Measurements from ENCODE around the gene ABO.

Gene ABO

GRCh38 chr9:133309608-133310007 is 34.6 kb upstream of the ABO start (continued):
- TF ChIP-seq, protein P1, sequence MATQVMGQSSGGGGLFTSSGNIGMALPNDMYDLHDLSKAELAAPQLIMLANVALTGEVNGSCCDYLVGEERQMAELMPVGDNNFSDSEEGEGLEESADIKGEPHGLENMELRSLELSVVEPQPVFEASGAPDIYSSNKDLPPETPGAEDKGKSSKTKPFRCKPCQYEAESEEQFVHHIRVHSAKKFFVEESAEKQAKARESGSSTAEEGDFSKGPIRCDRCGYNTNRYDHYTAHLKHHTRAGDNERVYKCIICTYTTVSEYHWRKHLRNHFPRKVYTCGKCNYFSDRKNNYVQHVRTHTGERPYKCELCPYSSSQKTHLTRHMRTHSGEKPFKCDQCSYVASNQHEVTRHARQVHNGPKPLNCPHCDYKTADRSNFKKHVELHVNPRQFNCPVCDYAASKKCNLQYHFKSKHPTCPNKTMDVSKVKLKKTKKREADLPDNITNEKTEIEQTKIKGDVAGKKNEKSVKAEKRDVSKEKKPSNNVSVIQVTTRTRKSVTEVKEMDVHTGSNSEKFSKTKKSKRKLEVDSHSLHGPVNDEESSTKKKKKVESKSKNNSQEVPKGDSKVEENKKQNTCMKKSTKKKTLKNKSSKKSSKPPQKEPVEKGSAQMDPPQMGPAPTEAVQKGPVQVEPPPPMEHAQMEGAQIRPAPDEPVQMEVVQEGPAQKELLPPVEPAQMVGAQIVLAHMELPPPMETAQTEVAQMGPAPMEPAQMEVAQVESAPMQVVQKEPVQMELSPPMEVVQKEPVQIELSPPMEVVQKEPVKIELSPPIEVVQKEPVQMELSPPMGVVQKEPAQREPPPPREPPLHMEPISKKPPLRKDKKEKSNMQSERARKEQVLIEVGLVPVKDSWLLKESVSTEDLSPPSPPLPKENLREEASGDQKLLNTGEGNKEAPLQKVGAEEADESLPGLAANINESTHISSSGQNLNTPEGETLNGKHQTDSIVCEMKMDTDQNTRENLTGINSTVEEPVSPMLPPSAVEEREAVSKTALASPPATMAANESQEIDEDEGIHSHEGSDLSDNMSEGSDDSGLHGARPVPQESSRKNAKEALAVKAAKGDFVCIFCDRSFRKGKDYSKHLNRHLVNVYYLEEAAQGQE (tag by site-specific recombination; IDR thresholded peaks at IDR 0.05): no peak
- TF ChIP-seq ZNF677 (tag by site-specific recombination; IDR thresholded peaks at IDR 0.05): no peak

- Histone ChIP-seq H3K27ac (ENCODE audit: extremely low read depth, low read depth, low read length) (no peak overlapping the region), H3K4me3 (ENCODE audit: low read depth, low read length) (no peak overlapping the region), H3K4me1 (ENCODE audit: control insufficient read depth, insufficient read depth, low read length) (no peaks in the 10 kb centered on the region), H3K36me3 (ENCODE audit: control insufficient read depth in 2 of 2, insufficient read depth in 1 of 2, low read length in 2 of 2) (no peaks in the 10 kb centered on the region), H3K9me3 (ENCODE audit: control insufficient read depth, insufficient read depth, low read depth, low read length) (no peaks in the 10 kb centered on the region)
- POLR2A ChIA-PET: no interaction called here
- CTCF ChIA-PET: interaction anchor here (0.6 to 2.9 kb wide), 4 partner anchors 68 to 125 kb away, joined by 3 to 12 read pairs (median 4); no protein-coding TSS in a partner anchor
- no peak for TF ChIP-seq ZBTB1 (tag by site-specific recombination; IDR thresholded peaks at IDR 0.05)
- no peak for TF ChIP-seq ZNF426 (tag by site-specific recombination; IDR thresholded peaks at IDR 0.05)
- no peak for TF ChIP-seq ZNF600 (tag by site-specific recombination; IDR thresholded peaks at IDR 0.05)
- TF ChIP-seq PATZ1 (tag by site-specific recombination; IDR thresholded peaks at IDR 0.05): no peak
- no peak for TF ChIP-seq ZFP3 (tag by site-specific recombination; IDR thresholded peaks at IDR 0.05; ENCODE audit: low read depth)
- no peak for TF ChIP-seq ZNF112 (tag by site-specific recombination; IDR thresholded peaks at IDR 0.05)
- TF ChIP-seq SP2 (tag by site-specific recombination; IDR thresholded peaks at IDR 0.05): no peak
- no peak for TF ChIP-seq ZNF580 (tag by site-specific recombination; IDR thresholded peaks at IDR 0.05)
- no peak for TF ChIP-seq ZNF121 (tag by site-specific recombination; IDR thresholded peaks at IDR 0.05)
Measured at GRCh38 chr9:133307301-133307700, 32.3 kb upstream of the ABO start.

GRCh38 chr9:133306242-133307204 is 31.5 kb upstream of the ABO start:
- ChIA-PET CTCF (interaction anchor here (0.8 to 2.9 kb wide), 6 partner anchors 14 to 125 kb away, joined by 3 to 12 read pairs (median 4); no protein-coding TSS in a partner anchor), POLR2A (no interaction called here)
- Histone ChIP-seq H3K4me3 (ENCODE audit: low read depth, low read length) (no peak overlapping the region), H3K36me3 (ENCODE audit: control insufficient read depth in 2 of 2, insufficient read depth in 1 of 2, low read length in 2 of 2) (no peaks in the 10 kb centered on the region), H3K27ac (ENCODE audit: extremely low read depth, low read depth, low read length) (no peak overlapping the region), H3K4me1 (ENCODE audit: control insufficient read depth, insufficient read depth, low read length) (no peaks in the 10 kb centered on the region), H3K9me3 (ENCODE audit: control insufficient read depth, insufficient read depth, low read depth, low read length) (no peaks in the 10 kb centered on the region)
- TF ChIP-seq ZNF423 (tag by site-specific recombination; IDR thresholded peaks at IDR 0.05): no peak

DNA sequence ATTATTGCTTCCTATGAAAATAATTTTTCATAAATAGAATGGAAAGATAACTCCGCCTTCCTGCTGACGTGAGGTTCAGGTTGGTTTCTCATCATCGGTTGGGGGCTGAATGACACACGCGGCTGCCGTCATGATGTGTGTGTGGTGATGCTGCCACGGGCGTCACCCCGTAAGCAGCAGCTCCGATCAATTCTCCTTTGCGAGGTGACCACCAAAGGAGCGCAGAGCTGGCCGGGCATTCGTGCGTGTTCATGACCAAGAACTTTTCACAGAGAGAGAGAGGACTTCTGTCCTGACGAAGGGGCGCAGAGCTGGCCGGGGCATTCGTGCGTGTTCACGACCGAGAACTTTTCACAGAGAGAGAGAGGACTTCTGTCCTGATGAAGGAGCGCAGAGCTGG is 30.7 kb upstream of the ABO start:
- CTCF ChIA-PET: interaction anchor here (0.8 to 2.9 kb wide), 5 partner anchors 15 to 124 kb away, joined by 3 to 12 read pairs (median 5); no protein-coding TSS in a partner anchor

More for the DNA sequence above, 30.7 kb upstream of the ABO start:
- no peak for TF ChIP-seq HOXA7 (CRISPR knock-in tag; IDR thresholded peaks at IDR 0.05; ENCODE audit: borderline replicate concordance)
- TF ChIP-seq MZF1 (tag by site-specific recombination; IDR thresholded peaks at IDR 0.05; ENCODE audit: borderline replicate concordance): no peak
- TF ChIP-seq ZNF169 (tag by site-specific recombination; IDR thresholded peaks at IDR 0.05): no peak
- TF ChIP-seq SCRT2 (tag by site-specific recombination; IDR thresholded peaks at IDR 0.05): no peak
- TF ChIP-seq SP2 (tag by site-specific recombination; IDR thresholded peaks at IDR 0.05): no peak
- no peak for TF ChIP-seq ZNF776 (tag by site-specific recombination; IDR thresholded peaks at IDR 0.05; ENCODE audit: borderline replicate concordance)
- TF ChIP-seq ZNF202 (tag by site-specific recombination; IDR thresholded peaks at IDR 0.05; ENCODE audit: borderline replicate concordance): no peak
- no peak for TF ChIP-seq ZNF433 (tag by site-specific recombination; IDR thresholded peaks at IDR 0.05; ENCODE audit: low read depth)
- no peak for TF ChIP-seq KLF1 (tag by site-specific recombination; IDR thresholded peaks at IDR 0.05)
- no peaks in the 10 kb centered on the region for H3K36me3 ChIP-seq (ENCODE audit: control insufficient read depth in 2 of 2, insufficient read depth in 1 of 2, low read length in 2 of 2)
- H3K27ac ChIP-seq (ENCODE audit: extremely low read depth, low read depth, low read length): no peak overlapping the region
- no peak overlapping the region for H3K4me3 ChIP-seq (ENCODE audit: low read depth, low read length)
- H3K4me1 ChIP-seq (ENCODE audit: control insufficient read depth, insufficient read depth, low read length): no peaks in the 10 kb centered on the region
- POLR2A ChIA-PET: no interaction called here
- no peaks in the 10 kb centered on the region for H3K9me3 ChIP-seq (ENCODE audit: control insufficient read depth, insufficient read depth, low read depth, low read length)
